ENCODE measurements around the gene WNT9B. TPM values are rescaled to one million over a fixed set of nuclear protein-coding genes. Genes with fewer than 3 reads are reported as not detected.

WNT9B gene
- total and polyA plus RNA-seq, 9 of the 15 experiments (the other 6 are each of a cell fraction or from before 2014, with no cell fraction given) = not detected

GRCh38 chr17:46922804-46923635, 71.6 kb downstream of the WNT9B start, which contains the start of gene GOSR2 (continued):
- TF ChIP-seq TEAD4 (IDR thresholded peaks at IDR 0.05; ENCODE audit: low read length) (peak; percentile 22; the same call in 1 of the 2 replicates), TEAD4 (CRISPR knock-in tag; IDR thresholded peaks at IDR 0.05; ENCODE audit: borderline replicate concordance) (no peak), NCOA1 (IDR thresholded peaks at IDR 0.05; ENCODE audit: low read depth) (peak; percentile 55; the same call in 1 of the 2 replicates), BHLHE40 (IDR thresholded peaks at IDR 0.05; ENCODE audit: low read length) (peak; percentile 63; the same call in 1 of the 2 replicates), SAFB2 (IDR thresholded peaks at IDR 0.05; ENCODE audit: borderline replicate concordance, low read depth, low read length, severe bottlenecking) (no peak), ZNF766 (CRISPR knock-in tag; conservative IDR thresholded peaks at IDR 0.05) (no peak), POLR3G (IDR thresholded peaks at IDR 0.05; ENCODE audit: extremely low read depth, insufficient read length, insufficient replicate concordance) (no peak), ZBTB2 (IDR thresholded peaks at IDR 0.05) (0 out of 2 replicates have a peak, but pooled peaks have one; percentile 34), ZNF23 (CRISPR knock-in tag; IDR thresholded peaks at IDR 0.05) (no peak), XRCC4 (IDR thresholded peaks at IDR 0.05; ENCODE audit: extremely low read depth, insufficient read depth, insufficient read length) (no peak), AFF4 (CRISPR knock-in tag; IDR thresholded peaks at IDR 0.05) (peak; percentile 43; the same call in 1 of the 2 replicates), ZNF12 (CRISPR knock-in tag; IDR thresholded peaks at IDR 0.05) (peak; percentile 46; the same call in 1 of the 2 replicates), U2AF1 (optimal IDR thresholded peaks at IDR 0.05; ENCODE audit: low read depth, low read length) (peak; percentile 74), CBFB (CRISPR knock-in tag; IDR thresholded peaks at IDR 0.05) (0 out of 2 replicates have a peak, but pooled peaks have one; percentile 36), ILK (tag; IDR thresholded peaks at IDR 0.05; ENCODE audit: borderline replicate concordance, low read depth) (no peak), POU5F1 (IDR thresholded peaks at IDR 0.05; ENCODE audit: borderline replicate concordance, low read depth, low read length, partially characterized antibody) (no peak), TCF7 (IDR thresholded peaks at IDR 0.05; ENCODE audit: borderline replicate concordance) (0 out of 2 replicates have a peak, but pooled peaks have one; percentile 67), ZNF398 (CRISPR knock-in tag; IDR thresholded peaks at IDR 0.05) (no peak), POLR3A (IDR thresholded peaks at IDR 0.05; ENCODE audit: borderline replicate concordance, extremely low read depth, insufficient read depth, insufficient read length) (no peak), ZFPM2 (CRISPR knock-in tag; IDR thresholded peaks at IDR 0.05) (no peak)

Measured in K562 (cell line).